GM19463 (cell line): ENCODE data around the gene PARP9.

Experiments
- ATAC-seq: cut with Tn5 transposase; IDR thresholded peaks from one replicate; pipeline ENCODE4 v1.9.1; 2021; ENCODE audit warnings: mild to moderate bottlenecking, moderate library complexity; ENCODE audit not compliant: unreplicated experiment

The PARP9 gene

DNA sequence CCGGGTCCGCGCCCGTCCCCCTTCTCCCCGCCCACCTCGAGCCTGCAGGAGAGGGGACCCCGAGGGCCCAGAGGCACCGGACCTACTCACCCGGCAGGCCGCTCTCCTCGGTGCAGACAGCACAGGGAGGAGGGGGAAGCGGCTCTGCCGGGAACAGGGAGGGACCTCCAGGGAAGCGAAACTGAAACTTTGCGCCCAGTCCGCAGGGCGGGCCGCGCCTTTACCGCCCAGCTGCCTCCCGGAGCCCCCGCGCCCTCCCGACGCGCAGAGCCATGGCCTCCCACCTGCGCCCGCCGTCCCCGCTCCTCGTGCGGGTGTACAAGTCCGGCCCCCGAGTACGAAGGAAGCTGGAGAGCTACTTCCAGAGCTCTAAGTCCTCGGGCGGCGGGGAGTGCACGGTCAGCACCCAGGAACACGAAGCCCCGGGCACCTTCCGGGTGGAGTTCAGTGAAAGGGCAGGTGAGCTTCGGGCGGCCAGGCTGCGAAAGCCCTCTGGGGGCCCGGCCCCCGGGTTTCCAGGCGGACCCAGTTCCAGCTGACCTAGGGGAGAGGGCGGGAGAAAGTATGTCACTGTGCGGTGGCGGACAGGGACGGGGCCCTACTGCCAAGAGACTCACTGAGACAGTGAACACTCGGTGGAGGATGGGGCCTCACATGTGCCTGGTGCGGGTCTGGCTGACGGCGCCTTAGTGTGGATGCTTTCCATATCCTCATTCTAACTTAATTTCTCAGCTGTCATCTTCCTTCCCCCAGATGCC lies at the start of gene PARP9, which contains the start of gene DTX3L:
TSS of gene PARP9 (minus strand) at position 146 of the 758 bp plus-strand sequence. CDS start 4,680 bp downstream, outside the sequence.
TSS of gene DTX3L (plus strand) at position 184 of the 758 bp plus-strand sequence. CDS start at position 273, 89 bp downstream.
- peak; percentile 75 for ATAC-seq

DNA sequence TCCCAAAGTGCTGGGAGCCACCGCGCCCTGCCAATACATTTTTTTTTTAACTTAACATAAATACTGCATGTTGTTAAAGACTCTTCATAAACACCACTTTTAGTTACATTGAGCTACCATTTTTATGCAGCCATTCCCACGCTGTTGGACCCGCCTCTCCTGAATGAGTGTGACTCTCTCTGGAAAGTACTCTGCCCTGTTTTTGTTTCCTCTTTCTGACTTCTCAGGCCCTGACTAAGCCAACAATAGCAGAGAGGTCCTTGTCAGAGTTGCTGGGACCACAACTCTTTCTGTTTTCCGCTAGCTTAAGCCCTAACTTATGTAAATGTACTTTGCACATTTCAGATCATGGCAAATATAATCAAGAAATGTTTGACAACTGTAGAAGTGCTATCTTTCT lies 48.6 kb upstream of the PARP9 start:
- ATAC-seq, result no peak

- ATAC-seq, result peak; percentile 96
Observed at GRCh38 chr3:122609798-122610559, 45.9 kb upstream of the PARP9 start.

DNA sequence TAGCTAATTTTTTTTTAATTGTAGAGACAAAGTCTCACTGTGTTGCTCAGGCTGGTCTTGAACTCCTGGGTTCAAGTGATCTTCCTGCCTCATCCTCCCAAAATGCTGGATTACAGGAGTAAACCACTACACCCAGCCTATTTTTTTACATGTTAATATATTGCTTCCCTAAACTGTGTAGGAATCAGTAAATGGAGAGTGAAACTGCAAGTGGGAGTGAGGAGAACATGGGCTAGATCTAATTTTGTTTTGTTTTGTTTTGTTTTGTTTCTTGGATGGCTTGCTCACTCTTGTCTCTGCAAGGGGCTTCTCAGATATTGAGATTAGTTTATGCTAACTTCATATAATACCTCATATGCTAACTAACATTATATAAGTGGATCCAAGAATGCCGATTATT lies 44.8 kb upstream of the PARP9 start:
- ATAC-seq, result no peak

GRCh38 chr3:122606330-122606729 lies 42.2 kb upstream of the PARP9 start:
- ATAC-seq, result no peak

GRCh38 chr3:122603056-122603455 lies 39.0 kb upstream of the PARP9 start:
- ATAC-seq, result no peak

DNA sequence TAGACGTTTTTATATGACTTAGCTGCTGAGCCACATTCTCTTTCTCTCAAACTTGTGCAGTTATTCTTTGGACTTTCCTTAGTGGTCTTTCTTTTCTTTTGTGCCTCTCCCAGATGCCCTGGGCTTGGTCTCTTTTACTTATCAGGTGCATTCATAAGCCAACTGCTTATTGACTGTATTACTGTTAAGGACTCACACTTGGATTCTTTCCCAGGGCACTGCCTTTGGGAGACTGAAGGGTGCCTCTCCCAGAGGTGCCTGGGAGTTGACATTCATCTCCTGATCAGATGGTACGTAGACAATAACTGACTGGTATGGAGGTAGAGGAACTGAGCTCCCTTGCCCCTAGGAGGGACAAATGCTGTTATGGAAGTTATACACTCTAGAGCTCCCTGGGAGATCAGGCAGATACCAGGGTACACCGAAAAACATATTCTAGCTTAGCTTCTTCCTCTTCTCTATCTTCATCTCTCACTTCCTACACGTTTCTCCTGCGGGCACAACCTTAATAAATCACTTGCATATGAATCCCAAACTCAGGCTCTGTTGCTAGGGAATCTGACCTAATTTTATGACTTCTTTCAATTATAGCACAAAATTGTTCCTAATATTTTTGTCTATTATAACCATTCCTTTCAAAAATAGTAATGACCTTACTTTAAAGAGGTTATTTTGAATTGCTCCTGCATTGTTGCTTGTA lies 38.1 kb upstream of the PARP9 start:
- ATAC-seq, result no peak

DNA sequence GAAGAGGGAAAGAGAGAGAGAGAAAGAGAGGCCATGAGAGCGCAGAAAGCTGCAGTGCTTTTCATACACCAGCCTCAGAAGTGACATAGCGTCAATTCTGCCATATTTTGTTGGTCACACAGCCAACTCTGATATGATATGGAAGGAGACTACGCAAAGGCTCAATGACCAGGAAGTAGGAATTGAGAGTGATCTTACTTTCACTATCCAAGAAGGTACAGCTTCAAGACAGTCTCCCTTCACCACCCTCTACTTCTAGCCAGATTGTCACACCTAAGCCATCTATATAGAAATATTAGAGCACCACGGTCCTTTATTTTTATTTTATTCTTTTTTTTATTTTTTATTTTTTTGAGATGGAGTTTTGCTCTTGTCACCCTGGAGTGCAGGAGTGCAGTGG lies 34.5 kb upstream of the PARP9 start:
- ATAC-seq, result no peak

- ATAC-seq, result no peak
Observed at GRCh38 chr3:122598151-122598550, 34.1 kb upstream of the PARP9 start.

DNA sequence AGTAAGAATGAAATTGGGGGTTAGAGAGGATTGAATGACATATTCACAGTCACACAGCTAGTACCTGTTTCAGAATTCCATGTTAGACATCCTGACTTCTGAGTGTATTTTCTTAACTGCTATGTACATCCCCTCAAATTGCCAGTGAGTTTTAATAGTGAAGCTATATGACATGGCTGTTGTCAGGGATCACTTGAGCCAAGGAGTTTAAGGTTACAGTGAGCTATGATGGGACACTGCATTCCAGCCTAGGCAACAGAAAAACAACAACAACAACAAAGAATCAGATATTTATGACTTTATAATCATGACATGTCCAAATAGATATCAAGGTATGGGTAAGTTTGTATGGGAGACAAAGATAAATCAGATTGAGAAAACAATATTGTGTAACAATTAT lies 29.9 kb upstream of the PARP9 start:
- no peak for ATAC-seq

DNA sequence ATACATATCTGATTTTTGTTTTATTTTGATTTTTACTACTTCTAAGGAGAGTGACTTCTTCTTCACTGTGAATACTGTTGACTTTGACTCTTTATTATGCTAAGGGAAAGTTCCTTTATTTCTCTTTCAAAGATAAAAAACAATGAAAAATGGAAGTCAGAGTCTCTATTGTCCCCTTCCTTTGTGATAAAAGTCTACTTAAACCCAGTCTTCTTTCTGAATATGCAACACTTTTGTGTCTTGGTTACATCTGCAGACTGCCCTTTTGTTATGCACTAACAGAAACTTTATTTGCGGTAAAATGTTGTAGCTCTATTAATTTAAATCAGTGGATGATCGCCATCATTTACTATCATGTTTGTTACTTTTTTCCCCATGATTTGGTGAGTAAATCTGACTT lies 26.5 kb upstream of the PARP9 start:
- no peak for ATAC-seq

DNA sequence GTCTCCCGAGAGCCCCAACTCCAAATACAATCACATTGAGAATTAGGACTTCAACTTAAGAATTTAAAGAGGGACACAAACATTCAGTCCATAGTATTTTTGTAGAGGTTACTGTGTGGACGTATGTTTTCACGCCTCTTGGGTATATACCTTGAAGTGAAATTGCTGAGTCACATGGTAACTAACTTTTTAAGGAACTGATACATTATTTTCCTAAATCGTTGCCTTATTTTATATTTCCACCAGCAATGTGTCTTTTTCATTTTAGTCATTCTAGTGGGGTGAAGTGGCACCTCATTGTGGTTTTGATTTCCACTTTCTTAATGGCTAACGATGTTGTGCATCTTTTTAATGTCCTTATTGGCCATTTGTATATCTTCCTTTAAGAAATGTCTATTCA lies 25.2 kb upstream of the PARP9 start:
- ATAC-seq, result peak; percentile 43

GRCh38 chr3:122587572-122587971 lies 23.5 kb upstream of the PARP9 start:
- no peak for ATAC-seq

DNA sequence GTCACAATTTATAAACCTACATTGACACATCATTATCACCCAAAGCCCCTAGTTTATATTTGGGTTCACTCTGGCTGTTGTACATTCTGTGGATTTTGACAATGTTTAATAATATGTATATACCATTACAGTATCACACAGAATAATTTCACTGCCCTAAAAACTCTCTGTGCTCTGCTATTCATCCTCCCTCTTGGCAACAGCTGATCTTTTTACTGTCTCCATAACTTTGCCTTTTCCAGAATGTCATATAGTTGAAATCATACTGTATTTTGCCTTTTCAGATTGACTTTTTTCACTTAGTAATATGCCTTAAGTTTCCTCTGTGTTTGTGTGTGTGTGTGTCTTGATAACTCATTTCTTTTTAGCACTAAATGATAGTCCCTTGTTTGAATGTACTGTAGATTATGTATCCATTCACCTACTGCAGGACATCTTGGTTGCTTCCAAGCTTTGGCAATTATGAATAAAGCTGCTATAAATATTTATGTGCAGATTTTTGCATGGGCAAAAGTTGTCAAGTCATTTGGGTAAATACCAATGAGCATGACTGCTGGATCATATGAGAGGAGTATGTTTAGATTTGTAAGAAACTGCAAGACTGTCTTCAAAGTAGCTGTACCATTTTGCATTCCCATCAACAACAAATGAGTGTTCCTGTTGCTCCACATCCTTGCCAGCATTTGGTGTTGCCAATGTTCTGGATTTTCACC lies 22.8 kb upstream of the PARP9 start:
- no peak for ATAC-seq

DNA sequence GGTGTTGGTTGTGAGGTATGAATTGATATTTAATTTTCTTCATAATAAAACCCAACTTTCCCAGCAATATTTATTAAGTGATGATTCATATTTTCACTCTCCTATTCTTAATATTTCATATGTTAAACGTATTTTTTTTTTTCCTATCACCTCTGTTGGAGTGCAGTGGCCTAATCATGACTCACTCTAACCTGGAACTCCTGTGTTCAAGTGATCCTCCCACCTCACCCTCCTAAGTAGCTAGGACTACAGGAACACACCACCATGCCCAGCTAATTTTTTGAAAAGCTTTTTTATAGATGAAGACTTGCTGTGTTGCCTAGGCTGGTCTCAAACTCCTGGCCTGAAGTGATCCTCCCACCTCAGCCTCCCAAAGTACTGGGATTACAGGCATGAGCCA lies 22.0 kb upstream of the PARP9 start:
- no peak for ATAC-seq

DNA sequence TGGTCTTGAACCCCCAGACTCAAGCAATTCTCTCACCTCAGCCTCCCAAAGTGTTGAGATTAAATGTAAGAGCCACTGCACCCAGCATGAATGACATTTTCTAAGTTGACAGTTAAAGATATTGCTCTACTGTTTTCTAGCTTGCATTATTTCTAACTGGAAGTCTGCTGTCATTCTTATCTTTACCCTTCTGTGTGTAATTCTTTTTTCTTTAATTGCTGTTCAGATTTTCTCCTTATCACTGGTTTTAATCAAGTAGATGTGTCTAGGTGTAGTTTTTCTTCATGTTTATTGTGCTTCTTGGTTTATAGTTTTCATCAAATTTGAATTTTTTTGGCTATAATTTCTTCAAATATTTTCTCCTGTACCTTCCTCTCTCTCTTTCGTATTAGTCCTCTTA lies 18.3 kb upstream of the PARP9 start:
- ATAC-seq, result no peak

GRCh38 chr3:122581622-122582021 lies 17.5 kb upstream of the PARP9 start:
- no peak for ATAC-seq

- no peak for ATAC-seq
Observed at GRCh38 chr3:122580470-122580869, 16.4 kb upstream of the PARP9 start.

GRCh38 chr3:122578069-122578740 lies 14.1 kb upstream of the PARP9 start:
- no peak for ATAC-seq

DNA sequence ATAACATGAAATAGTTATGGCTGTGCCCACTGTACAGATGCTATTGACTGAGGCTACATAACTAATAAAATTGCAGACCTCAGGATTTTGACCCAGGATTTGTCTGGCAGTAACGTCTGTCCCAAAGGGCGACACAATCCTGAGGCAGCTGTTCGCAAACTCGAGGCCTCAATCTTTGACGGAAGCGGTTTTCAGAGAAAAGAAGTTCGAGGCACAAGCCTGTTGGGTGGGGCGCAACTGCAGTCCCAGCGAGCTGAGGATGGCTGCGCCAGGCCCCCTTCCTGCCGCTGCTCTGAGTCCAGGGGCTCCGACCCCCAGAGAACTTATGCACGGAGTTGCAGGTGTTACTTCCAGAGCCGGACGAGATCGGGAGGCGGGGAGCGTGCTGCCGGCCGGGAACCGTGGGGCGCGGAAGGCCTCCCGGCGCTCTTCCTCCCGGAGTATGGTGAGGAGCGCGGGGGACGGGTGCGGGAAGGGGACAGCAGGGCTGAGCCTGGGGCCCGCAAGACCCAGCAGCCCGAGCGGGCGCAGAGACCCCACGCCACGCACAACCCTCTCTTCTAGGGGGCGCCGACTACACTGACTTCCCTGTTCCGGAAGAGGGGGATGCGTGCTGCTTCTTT lies 13.4 kb upstream of the PARP9 start, which contains the start of gene PARP15:
TSS of gene PARP15 (plus strand) at position 242 of the 623 bp plus-strand sequence. CDS start at position 260, 18 bp downstream.
- no peak for ATAC-seq
